Stomach smooth muscle (tissue), 2 donors: Measurements from ENCODE around the gene ZNF217.
"Not testable (repeated sequence)": the region's sequence is repeated elsewhere in the genome, so short reads cannot be mapped to it uniquely, and the experiment has no call there.

Source experiments
- H3K27ac ChIP-seq: one replicate; pipeline ENCODE4 v1.7.0; 2013; ENCODE audit warnings: mild to moderate bottlenecking, low read length, inconsistent platforms
- H3K27me3 ChIP-seq, 2 donors: one replicate each; pipeline ENCODE4 v1.7.0; 2013; ENCODE audit warnings: low read length in 2 of 2; ENCODE audit not compliant: insufficient read depth in 2 of 2, control insufficient read depth in 1 of 2
- H3K36me3 ChIP-seq, 2 donors: one replicate each; pipeline ENCODE4 v1.7.0; 2013; ENCODE audit warnings: low read length in 2 of 2; ENCODE audit not compliant: control insufficient read depth in 2 of 2, insufficient read depth in 2 of 2
- H3K4me1 ChIP-seq: one replicate; pipeline ENCODE4 v1.7.0; 2013; ENCODE audit warnings: low read length; ENCODE audit not compliant: control insufficient read depth, insufficient read depth
- H3K4me3 ChIP-seq, 2 donors: one replicate each; pipeline ENCODE4 v1.7.0; 2013; ENCODE audit warnings: low read length in 2 of 2
- H3K9ac ChIP-seq, 2 donors: one replicate each; pipeline ENCODE4 v1.7.0; 2013; ENCODE audit warnings: low read length in 2 of 2, mild to moderate bottlenecking in 1 of 2
- H3K9me3 ChIP-seq, 2 donors: one replicate each; pipeline ENCODE4 v1.7.0; 2013; ENCODE audit warnings: low read length in 2 of 2; ENCODE audit not compliant: control insufficient read depth in 2 of 2
- donor health status: healthy.
- donor health status: Pancreatic carcinoma.

The ZNF217 gene

GRCh38 chr20:53522696-53523095, 70.9 kb downstream of the ZNF217 start:
- no peak overlapping the region for H3K27ac ChIP-seq
- no peaks in the 10 kb centered on the region for H3K9me3 ChIP-seq
- H3K9ac ChIP-seq: no peak overlapping the region
- no peaks in the 10 kb centered on the region for H3K36me3 ChIP-seq
- H3K27me3 ChIP-seq: peaks cover 0 to 3% of the 10 kb centered on the region in 2 donors
- H3K4me3 ChIP-seq: no peak overlapping the region
- no peaks in the 10 kb centered on the region for H3K4me1 ChIP-seq

GRCh38 chr20:53522026-53522425, 71.6 kb downstream of the ZNF217 start:
- H3K9ac ChIP-seq: no peak overlapping the region
- H3K4me3 ChIP-seq: no peak overlapping the region
- no peaks in the 10 kb centered on the region for H3K27me3 ChIP-seq
- H3K4me1 ChIP-seq: no peaks in the 10 kb centered on the region
- H3K9me3 ChIP-seq: no peaks in the 10 kb centered on the region
- H3K27ac ChIP-seq: no peak overlapping the region
- no peaks in the 10 kb centered on the region for H3K36me3 ChIP-seq

GRCh38 chr20:53521421-53521820, 72.2 kb downstream of the ZNF217 start:
- not testable (repeated sequence) for H3K4me3 ChIP-seq, H3K36me3 ChIP-seq, H3K27ac ChIP-seq, H3K9me3 ChIP-seq, H3K4me1 ChIP-seq, H3K27me3 ChIP-seq, H3K9ac ChIP-seq

GRCh38 chr20:53517146-53517545, 76.5 kb downstream of the ZNF217 start:
- Histone ChIP-seq H3K36me3 (no peaks in the 10 kb centered on the region), H3K9me3 (no peaks in the 10 kb centered on the region), H3K9ac (no peak overlapping the region), H3K4me1 (no peaks in the 10 kb centered on the region), H3K27me3 (no peaks in the 10 kb centered on the region), H3K4me3 (no peak overlapping the region), H3K27ac (no peak overlapping the region)
